Measurements from ENCODE around the gene ESYT3. TPM values are rescaled to one million over a fixed set of nuclear protein-coding genes. Genes with fewer than 3 reads are reported as not detected.
"Not testable (repeated sequence)": the region's sequence is repeated elsewhere in the genome, so short reads cannot be mapped to it uniquely, and the experiment has no call there.

The ESYT3 gene
- total RNA-seq, 1 donor from 2014 or later: 1.4 TPM

DNA sequence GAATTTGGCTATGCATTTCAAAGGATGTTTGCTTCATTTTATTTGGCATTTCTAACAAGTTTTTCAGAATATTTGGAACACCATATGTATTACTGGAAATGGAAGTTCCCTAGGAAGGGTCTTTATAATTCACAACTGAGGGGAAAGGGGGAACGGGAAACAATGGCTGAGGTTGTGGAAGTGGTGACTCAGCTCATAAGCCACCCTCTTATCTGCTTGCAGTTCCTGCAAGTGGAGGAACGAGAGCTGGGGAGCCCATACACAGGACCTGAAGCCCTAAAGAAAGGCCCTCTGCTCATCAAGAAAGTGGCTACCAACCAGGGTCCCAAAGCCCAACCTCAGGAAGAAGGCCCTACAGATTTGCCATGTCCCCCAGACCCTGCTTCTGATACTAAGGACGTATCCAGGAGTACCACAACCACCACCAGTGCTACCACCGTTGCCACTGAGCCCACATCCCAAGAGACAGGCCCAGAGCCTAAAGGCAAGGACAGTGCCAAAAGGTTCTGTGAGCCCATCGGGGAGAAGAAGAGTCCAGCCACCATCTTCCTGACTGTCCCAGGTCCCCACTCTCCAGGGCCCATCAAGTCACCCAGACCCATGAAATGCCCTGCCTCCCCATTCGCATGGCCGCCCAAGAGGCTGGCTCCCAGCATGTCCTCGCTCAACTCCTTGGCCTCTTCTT is 37.9 kb downstream of the ESYT3 start:
- DNase-seq (ENCODE audit: missing footprints): no peak
- intact Hi-C loops (cut with DNase I): loop anchor here (10.0 kb wide), 1 partner anchor 443 kb away; no protein-coding TSS in a partner anchor
- ATAC-seq: no peak

DNA sequence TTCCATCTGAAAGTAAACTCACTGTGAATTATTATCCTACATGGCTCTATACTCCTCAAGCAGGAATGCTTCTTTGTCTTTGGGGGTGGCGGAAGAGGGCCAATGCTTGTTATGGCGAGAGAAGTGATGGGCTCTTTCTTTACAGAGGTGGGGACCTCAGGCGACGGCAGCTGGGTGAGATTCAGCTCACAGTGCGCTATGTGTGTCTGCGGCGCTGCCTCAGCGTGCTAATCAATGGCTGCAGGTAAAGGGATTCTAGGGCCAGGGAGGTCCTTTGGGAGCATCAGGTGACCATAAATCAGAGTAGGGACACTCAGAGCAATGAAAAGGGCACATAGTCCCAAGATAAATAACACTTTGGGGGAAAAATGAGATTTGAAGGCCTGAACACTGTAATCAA is 39.0 kb downstream of the ESYT3 start:
- DNase-seq (ENCODE audit: missing footprints) (no peak), ATAC-seq (no peak)
- intact Hi-C loops (cut with DNase I): loop anchor here (10.0 kb wide), 1 partner anchor 441 kb away; no protein-coding TSS in a partner anchor

- intact Hi-C loops (cut with DNase I): loop anchor here (10.0 kb wide), 1 partner anchor 441 kb away; no protein-coding TSS in a partner anchor
- no peak for DNase-seq (ENCODE audit: missing footprints)
- no peak for ATAC-seq
Observed at GRCh38 chr3:138474163-138474562, 39.7 kb downstream of the ESYT3 start.

- no peak for DNase-seq (ENCODE audit: missing footprints)
- intact Hi-C loops (cut with DNase I): loop anchor here (5.0 to 10.0 kb wide), 2 partner anchors 116 to 438 kb away; partner anchors contain the start of gene CEP70
- ATAC-seq: no peak
Observed at GRCh38 chr3:138476526-138476925, 42.1 kb downstream of the ESYT3 start.

- DNase-seq (ENCODE audit: missing footprints): no peak
- intact Hi-C loops (cut with DNase I): loop anchor here (5.0 to 10.0 kb wide), 2 partner anchors 115 to 438 kb away; partner anchors contain the start of gene CEP70
- ATAC-seq: no peak
Observed at GRCh38 chr3:138477120-138477519, 42.7 kb downstream of the ESYT3 start.

- DNase-seq (ENCODE audit: missing footprints) (no peak), ATAC-seq (no peak)
- intact Hi-C loops (cut with DNase I): loop anchor here (5.0 to 10.0 kb wide), 2 partner anchors 114 to 437 kb away; partner anchors contain the start of gene CEP70
Observed at GRCh38 chr3:138477801-138478200, 43.4 kb downstream of the ESYT3 start.

- intact Hi-C loops (cut with DNase I): loop anchor here (5.0 to 10.0 kb wide), 2 partner anchors 113 to 435 kb away; partner anchors contain the start of gene CEP70
- ATAC-seq (peak; percentile 26), DNase-seq (ENCODE audit: missing footprints) (no peak)
Observed at GRCh38 chr3:138479438-138479863, 45.0 kb downstream of the ESYT3 start.

DNA sequence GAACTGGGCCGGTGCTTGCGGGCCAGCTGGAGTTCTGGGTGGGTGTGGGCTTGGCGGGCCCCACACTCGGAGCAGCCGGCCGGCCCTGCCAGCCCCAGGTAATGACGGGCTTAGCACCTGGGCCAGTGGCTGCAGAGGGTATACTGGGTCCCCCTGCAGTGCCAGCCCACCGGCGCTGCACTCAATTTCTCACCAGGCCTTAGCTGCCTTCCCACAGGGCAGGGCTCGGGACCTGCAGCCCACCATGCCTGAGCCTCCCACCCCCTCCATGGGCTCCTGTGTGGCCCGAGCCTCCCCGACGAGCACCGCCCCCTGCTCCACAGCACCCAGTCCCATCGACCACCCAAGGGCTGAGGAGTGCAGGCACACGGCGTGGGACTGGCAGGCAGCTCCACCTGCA is 50.3 kb downstream of the ESYT3 start:
- ATAC-seq; intact Hi-C loops (cut with DNase I); DNase-seq (ENCODE audit: missing footprints): not testable (repeated sequence)

- intact Hi-C loops (cut with DNase I): not testable (repeated sequence)
Observed at GRCh38 chr3:138486580-138486979, 52.2 kb downstream of the ESYT3 start.

GRCh38 chr3:138491971-138492370 is 57.6 kb downstream of the ESYT3 start:
- DNase-seq (ENCODE audit: missing footprints) (no peak), ATAC-seq (no peak)
- intact Hi-C loops (cut with DNase I): no loop called here

More at GRCh38 chr3:138486580-138486979, 52.2 kb downstream of the ESYT3 start:
- not testable (repeated sequence) for ATAC-seq; DNase-seq (ENCODE audit: missing footprints)

DNA sequence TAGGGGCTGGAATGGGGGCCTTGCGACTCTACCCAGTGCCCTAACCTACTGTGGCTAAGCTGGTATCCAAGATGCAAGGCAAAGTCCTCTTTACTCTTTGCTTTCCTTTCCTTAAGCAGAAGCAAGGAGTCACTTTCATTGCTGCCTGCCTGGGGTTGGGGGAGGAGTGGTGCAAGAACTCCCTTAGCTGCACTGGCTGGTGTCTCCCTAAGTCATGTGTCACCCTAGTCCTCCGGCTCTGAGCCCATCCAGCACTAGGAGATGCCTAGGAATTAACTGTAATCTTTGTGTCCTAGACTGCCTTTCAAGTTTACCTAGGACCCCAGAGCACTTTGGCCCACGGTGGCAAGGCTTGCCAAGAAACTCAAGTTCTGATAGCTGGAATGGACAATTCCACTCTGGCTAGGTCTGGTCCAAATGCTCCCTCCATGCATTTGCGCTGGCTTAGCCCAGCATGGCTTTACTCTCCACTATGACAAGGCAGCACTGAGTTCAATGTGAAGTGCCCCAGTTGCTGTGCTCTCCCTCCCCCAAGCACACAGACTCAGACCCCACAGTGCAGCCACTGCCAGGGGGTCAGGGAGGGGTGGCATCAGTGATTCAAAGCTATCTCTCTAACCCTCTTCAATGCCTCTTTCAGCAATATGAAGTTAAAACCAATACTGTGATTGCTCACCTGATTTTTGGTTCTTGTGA is 58.7 kb downstream of the ESYT3 start:
- DNase-seq (ENCODE audit: missing footprints) (no peak), ATAC-seq (no peak)
- intact Hi-C loops (cut with DNase I): no loop called here

GRCh38 chr3:138493804-138494606 is 59.6 kb downstream of the ESYT3 start:
- no peak for DNase-seq (ENCODE audit: missing footprints)
- intact Hi-C loops (cut with DNase I): no loop called here
- peak; percentile 79 for ATAC-seq

- no peak for DNase-seq (ENCODE audit: missing footprints)
- no peak for ATAC-seq
- intact Hi-C loops (cut with DNase I): no loop called here
Observed at GRCh38 chr3:138494607-138494929, 60.2 kb downstream of the ESYT3 start.

DNA sequence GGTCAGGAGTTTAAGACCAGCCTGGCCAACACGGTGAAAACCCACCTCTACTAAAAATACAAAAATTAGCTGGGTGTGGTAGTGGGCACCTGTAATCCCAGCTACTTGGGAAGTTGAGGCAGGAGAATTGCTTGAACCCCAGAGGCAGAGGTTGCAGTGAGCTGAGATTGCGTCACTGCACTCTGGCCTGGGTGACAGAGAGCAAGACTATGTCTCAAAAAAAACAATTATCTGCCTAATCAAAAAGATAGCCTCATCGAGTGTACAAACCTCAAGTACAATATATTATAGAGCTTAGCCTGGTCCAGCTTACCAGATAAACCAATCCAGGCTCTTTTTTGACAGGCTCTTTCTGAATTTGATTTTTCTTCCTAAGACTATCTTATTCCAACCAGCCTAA is 61.2 kb downstream of the ESYT3 start:
- ATAC-seq; DNase-seq (ENCODE audit: missing footprints); intact Hi-C loops (cut with DNase I): not testable (repeated sequence)

DNA sequence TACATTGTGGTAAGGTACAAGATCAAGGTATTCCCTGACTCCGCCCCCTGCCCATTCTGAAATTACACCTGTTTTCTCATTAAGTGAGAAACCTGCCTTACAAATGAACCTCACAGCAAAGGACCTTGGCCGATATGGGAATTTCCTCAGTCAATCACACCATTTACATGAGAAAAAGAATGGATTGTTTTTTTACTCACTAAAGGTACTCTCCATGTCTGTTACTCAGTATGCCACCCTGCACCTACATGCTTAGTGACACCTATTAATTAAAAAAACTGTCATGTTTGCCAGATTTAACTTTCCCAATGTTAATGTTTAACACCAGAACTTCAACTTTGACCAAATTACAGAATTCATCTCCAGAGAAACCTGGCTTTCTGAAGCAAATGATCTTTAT is 62.0 kb downstream of the ESYT3 start:
- no peak for ATAC-seq
- no peak for DNase-seq (ENCODE audit: missing footprints)
- intact Hi-C loops (cut with DNase I): no loop called here

GRCh38 chr3:138497021-138497420 is 62.6 kb downstream of the ESYT3 start:
- intact Hi-C loops (cut with DNase I): no loop called here

DNA sequence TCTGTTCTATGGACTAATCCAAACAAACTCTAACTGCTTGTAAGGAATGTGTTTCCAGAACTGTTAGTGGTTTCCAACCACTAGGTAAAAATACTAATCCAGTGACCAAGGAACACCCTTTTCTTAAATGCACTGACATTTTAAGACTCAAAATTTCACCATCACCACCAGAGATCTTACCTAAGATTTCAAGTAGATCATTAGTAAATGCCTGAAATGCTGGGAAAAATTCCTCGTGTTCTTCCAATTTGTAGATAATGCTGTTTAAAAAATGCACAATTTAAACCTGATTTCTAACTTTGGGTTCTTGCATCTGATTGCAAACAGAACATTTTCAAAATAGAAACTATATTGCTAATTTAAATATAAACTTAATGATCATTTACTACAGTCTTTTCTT is 63.4 kb downstream of the ESYT3 start:
- intact Hi-C loops (cut with DNase I): no loop called here
- no peak for ATAC-seq
- DNase-seq (ENCODE audit: missing footprints): no peak

More at GRCh38 chr3:138497021-138497420, 62.6 kb downstream of the ESYT3 start:
- ATAC-seq (no peak), DNase-seq (ENCODE audit: missing footprints) (no peak)

GRCh38 chr3:138498991-138499390 is 64.6 kb downstream of the ESYT3 start:
- DNase-seq (ENCODE audit: missing footprints) (no peak), ATAC-seq (no peak)
- intact Hi-C loops (cut with DNase I): no loop called here

DNA sequence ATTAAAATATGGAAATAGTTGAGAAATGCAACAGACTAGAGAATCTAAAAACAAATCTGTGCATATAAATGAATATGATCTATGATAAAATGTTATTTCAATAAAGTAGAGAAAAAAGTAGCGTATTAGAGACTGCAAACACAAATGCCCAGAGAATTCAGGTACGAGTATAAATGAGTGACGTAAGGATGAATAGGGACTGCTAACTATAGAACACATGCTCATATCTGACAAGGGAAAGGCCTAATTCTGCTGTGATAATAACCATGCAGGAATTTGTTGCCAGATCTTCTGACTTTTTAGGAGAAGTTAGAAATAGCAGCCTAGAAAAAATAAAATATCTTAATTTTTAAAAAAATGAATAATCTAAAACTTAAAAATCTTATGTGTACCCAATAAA is 73.1 kb downstream of the ESYT3 start:
- no peak for DNase-seq (ENCODE audit: missing footprints)
- ATAC-seq: no peak
- intact Hi-C loops (cut with DNase I): no loop called here

Measured in Right ventricle myocardium inferior (tissue), 1 donor.